Activated CD4-positive, alpha-beta T cell treated with anti-CD3 and anti-CD28 coated beads, Interleukin-2, amount 10 ng/mL, durations not matched to agents 24 days and 14 days (primary cell): ENCODE data around the gene POP4. TPM values are rescaled to one million over a fixed set of nuclear protein-coding genes. Genes with fewer than 3 reads are reported as not detected.
A peak's percentile ranks its signal among the peaks of the same experiment; 100 is the strongest.

Experiments used
- DNase-seq: peaks from one replicate; pipeline ENCODE4 v3.0.0; 2022
- H3K27ac Mint-ChIP-seq: one replicate; pipeline ENCODE4 v1.8.0; 2022; ENCODE audit warnings: mild to moderate bottlenecking, mixed read lengths
- H3K27me3 Mint-ChIP-seq: one replicate; pipeline ENCODE4 v1.8.0; 2022; ENCODE audit warnings: mixed read lengths
- H3K36me3 Mint-ChIP-seq: one replicate; pipeline ENCODE4 v1.8.0; 2022; ENCODE audit warnings: low read depth, mild to moderate bottlenecking, mixed read lengths
- H3K4me1 Mint-ChIP-seq: one replicate; pipeline ENCODE4 v1.8.0; 2021; ENCODE audit warnings: mixed read lengths
- H3K4me3 Mint-ChIP-seq: one replicate; pipeline ENCODE4 v1.8.0; 2022; ENCODE audit warnings: mild to moderate bottlenecking, moderate library complexity, mixed read lengths
- H3K9me3 Mint-ChIP-seq: one replicate; pipeline ENCODE4 v1.8.0; 2021; ENCODE audit warnings: mixed read lengths
- intact Hi-C: fragments of 100-400 bp; cut with micrococcal nuclease; formaldehyde crosslinking; loops from one replicate; pipeline ENCODE4 v1.15.1; 2023
- total RNA-seq: library from RNA; stranded (reverse); gene quantifications from 2 replicates; pipeline ENCODE4 v1.2.3, GENCODE V29; 2022

POP4 gene
- total RNA-seq, 1 donor from 2014 or later = 121 TPM

DNA sequence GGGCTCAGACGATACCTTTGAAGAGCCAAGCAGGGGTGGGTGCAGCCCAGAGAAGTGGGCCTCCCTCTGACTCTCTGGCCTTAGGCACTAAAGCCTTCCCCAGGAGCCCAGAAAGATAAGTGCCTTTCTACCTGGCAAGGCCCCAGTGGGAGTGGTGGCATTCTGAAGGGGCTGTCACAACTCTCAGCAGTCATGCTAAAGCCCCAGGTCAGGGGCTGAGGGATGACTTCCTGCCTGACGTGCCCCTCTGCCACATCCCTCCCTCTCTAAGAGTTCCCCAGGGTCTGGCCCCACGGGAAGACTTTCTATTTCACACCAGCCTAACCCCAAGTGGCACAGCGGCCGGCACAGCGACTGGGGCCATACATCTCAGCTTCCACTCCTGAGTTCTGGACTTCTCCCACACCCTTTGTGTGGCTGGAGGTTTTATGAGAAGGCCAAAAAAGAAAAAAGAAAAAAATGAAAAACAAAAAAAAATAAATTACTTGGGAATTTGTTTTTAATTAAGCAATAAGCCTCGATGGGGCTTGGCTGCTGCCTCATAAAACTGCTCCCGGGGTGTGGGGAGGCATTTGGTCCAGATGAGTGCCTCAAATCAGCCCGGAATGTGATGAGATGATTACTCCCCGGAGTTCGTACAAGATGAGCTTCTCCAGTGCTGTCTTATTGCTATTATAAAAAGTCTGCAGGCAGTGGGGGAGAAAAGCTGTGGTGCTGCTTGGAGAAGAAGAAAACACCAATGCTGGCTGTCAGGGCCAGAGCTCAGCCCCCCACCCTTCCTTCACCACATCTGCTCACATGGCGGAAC is 30.7 kb downstream of the POP4 start:
- DNase-seq = no peak
- intact Hi-C loops = no loop called here
- peaks cover 4% of the 10 kb centered on the region for H3K27me3 Mint-ChIP-seq
- no peak overlapping the region for H3K27ac Mint-ChIP-seq
- no peak overlapping the region for H3K4me3 Mint-ChIP-seq
- H3K4me1 Mint-ChIP-seq = peaks cover 2% of the 10 kb centered on the region
- no peaks in the 10 kb centered on the region for H3K36me3 Mint-ChIP-seq
- no peaks in the 10 kb centered on the region for H3K9me3 Mint-ChIP-seq

DNA sequence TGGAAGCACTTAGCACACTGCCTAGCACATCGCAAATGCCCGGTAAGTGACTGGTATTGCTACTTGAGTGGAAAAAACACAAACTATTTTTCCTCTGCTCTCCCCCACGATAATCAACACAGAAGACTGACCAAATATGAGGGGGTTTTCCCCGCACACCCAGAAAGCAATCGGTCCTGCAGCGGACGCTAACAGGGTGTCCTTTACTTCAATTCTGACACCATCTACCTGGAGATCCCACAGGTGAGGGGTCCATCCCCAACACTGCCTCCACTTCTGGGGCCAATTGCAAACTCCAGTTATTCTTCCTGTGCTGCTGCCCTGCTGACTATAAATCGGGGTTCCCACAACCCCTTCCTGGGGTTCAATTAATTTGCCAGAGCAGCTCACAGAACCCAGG is 33.0 kb downstream of the POP4 start:
- no peak overlapping the region for H3K27ac Mint-ChIP-seq
- H3K9me3 Mint-ChIP-seq = no peaks in the 10 kb centered on the region
- H3K27me3 Mint-ChIP-seq = peaks cover 8% of the 10 kb centered on the region
- DNase-seq = no peak
- intact Hi-C loops = no loop called here
- H3K4me1 Mint-ChIP-seq = peaks cover 2% of the 10 kb centered on the region
- H3K36me3 Mint-ChIP-seq = no peaks in the 10 kb centered on the region
- H3K4me3 Mint-ChIP-seq = no peak overlapping the region

DNA sequence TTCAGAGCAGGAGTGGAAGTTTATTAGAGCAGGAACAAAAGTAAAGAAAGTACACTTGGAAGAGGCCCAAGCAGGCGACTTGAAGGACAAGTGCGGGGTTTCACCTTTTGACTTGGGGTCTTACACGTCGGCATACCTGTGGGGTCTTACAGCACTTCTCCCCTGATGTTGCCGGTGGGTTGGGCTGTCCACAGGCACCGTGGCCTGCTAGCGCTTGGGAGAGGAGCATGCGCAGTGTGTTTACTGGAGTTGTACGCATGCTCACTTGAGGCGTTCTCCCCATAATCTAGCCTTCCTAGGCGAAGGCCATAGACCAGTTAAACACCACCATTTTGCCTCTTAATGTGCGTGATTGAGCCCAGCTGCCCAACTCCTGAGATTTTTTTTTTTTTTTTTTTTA is 34.1 kb downstream of the POP4 start:
- H3K36me3 Mint-ChIP-seq = no peaks in the 10 kb centered on the region
- H3K27me3 Mint-ChIP-seq = peaks cover 8% of the 10 kb centered on the region
- intact Hi-C loops = no loop called here
- no peak overlapping the region for H3K27ac Mint-ChIP-seq
- peaks cover 4% of the 10 kb centered on the region for H3K4me1 Mint-ChIP-seq
- H3K9me3 Mint-ChIP-seq = no peaks in the 10 kb centered on the region
- no peak for DNase-seq
- no peak overlapping the region for H3K4me3 Mint-ChIP-seq

DNA sequence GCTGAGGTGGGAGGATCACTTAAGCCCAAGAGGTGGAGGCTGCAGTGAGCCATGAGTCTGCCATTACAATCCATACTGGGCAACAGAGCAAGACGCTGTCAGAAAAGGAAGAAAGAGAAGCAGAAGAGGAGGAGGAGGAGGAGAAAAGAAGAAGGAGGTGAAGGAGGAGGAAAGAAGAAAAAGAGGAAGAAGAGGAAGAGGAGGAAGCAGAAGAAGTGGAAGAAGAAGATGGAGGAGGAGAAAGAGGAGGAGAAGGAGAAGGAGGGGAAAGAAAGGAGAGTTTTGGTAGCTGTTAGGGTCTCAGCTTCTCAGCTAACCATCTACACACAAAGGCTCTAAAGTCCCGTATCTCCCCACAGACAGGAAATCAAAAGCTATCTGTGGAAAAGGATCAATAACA is 35.5 kb downstream of the POP4 start:
- no peak for DNase-seq
- intact Hi-C loops = no loop called here
- Mint-ChIP-seq H3K36me3 (no peaks in the 10 kb centered on the region), H3K27ac (no peak overlapping the region), H3K27me3 (peaks cover 10% of the 10 kb centered on the region), H3K4me3 (no peak overlapping the region), H3K4me1 (peaks cover 17% of the 10 kb centered on the region), H3K9me3 (no peaks in the 10 kb centered on the region)

DNA sequence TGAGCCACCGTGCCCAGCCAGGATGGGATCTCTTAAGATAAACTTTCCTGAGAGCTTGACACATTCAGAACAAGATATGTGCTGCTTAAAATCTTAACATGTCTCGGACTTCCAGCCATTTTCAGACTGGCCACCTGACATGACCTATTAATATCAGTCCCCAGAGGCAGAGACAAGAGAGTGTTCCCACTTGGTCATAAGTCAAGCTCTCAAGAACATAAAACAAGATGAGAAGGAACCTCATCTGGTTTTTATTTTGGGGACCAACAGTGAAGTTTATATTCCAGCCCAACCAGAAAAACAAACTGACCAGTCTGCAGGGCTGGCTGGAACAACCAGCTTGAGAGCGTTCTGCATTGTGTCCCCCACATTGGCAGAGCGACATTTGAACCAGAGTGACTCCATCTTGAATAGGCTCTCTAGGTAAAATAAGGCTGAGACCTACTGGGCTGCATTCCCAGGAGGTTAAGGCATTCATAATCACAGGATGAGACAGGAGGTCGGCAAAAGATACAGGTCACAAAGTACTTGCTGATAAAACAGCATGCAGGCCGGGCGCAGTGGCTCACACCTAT is 37.4 kb downstream of the POP4 start:
- DNase-seq = no peak
- no peak overlapping the region for H3K4me3 Mint-ChIP-seq
- no peak overlapping the region for H3K27ac Mint-ChIP-seq
- peaks cover 17% of the 10 kb centered on the region for H3K4me1 Mint-ChIP-seq
- no peaks in the 10 kb centered on the region for H3K36me3 Mint-ChIP-seq
- peaks cover 12% of the 10 kb centered on the region for H3K27me3 Mint-ChIP-seq
- intact Hi-C loops = no loop called here
- H3K9me3 Mint-ChIP-seq = no peaks in the 10 kb centered on the region

DNA sequence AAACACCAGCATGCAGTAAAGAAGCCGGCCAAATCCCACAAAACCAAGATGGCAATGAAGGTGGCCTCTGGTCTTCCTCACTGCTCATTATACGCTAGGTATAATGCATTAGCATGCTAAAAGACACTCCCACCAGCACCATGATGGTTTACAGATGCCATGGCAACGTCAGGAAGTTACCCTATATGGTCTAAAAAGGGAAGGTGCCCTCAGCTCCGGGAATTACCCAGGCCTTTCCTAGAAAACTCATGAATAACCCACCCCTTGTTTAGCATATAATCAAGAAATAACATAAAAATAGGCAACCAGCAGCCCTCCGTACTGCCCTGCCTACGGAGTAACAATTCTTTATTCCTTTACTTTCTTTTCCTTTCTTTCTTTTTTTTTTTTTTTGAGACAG is 38.1 kb downstream of the POP4 start:
- peaks cover 17% of the 10 kb centered on the region for H3K4me1 Mint-ChIP-seq
- H3K9me3 Mint-ChIP-seq = no peaks in the 10 kb centered on the region
- H3K27me3 Mint-ChIP-seq = peaks cover 13% of the 10 kb centered on the region
- H3K36me3 Mint-ChIP-seq = no peaks in the 10 kb centered on the region
- DNase-seq = no peak
- no peak overlapping the region for H3K27ac Mint-ChIP-seq
- intact Hi-C loops = no loop called here
- no peak overlapping the region for H3K4me3 Mint-ChIP-seq

DNA sequence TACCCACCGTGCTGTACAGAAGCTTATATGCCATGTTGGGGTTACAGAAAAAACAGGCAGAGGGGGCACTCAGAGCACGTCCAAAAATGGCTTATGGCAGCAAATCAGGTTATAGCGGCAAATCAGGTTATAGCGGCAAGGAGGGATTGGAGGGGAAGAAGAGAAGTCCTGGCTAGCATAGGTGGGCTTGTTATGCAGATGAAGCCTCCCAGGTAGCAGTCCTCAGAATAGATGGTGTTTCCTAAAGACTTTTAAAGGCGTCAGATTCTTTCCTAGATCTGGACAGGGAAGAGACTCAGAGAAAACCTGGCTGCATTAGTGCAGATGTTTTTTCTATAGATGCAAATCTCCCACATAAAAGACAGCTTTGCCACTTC is 39.4 kb downstream of the POP4 start:
- Mint-ChIP-seq H3K36me3 (no peaks in the 10 kb centered on the region), H3K27me3 (peaks cover 15% of the 10 kb centered on the region), H3K4me1 (peaks cover 17% of the 10 kb centered on the region), H3K27ac (no peak overlapping the region), H3K4me3 (no peak overlapping the region), H3K9me3 (no peaks in the 10 kb centered on the region)
- intact Hi-C loops = no loop called here
- no peak for DNase-seq

DNA sequence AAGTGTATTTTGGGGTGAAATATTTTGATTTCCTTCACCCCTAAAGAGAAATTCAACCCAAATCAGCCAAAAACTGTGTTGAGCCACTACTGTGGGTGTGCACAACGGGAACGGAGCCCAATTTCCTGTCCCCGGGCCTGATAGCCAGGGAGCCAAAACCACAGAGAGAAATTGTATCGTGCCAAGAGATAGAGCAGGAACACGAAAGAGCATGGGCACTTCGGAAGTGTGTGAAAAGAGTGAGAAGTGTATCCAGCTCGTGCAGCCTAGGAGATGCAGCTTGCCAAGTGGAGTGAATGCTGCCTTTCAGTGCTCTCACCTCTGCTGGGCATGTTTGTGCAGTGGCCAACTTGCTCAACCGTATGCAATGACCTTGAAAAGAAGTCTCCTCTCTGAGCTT is 39.8 kb downstream of the POP4 start:
- Mint-ChIP-seq H3K27ac (no peak overlapping the region), H3K27me3 (peaks cover 16% of the 10 kb centered on the region)

DNA sequence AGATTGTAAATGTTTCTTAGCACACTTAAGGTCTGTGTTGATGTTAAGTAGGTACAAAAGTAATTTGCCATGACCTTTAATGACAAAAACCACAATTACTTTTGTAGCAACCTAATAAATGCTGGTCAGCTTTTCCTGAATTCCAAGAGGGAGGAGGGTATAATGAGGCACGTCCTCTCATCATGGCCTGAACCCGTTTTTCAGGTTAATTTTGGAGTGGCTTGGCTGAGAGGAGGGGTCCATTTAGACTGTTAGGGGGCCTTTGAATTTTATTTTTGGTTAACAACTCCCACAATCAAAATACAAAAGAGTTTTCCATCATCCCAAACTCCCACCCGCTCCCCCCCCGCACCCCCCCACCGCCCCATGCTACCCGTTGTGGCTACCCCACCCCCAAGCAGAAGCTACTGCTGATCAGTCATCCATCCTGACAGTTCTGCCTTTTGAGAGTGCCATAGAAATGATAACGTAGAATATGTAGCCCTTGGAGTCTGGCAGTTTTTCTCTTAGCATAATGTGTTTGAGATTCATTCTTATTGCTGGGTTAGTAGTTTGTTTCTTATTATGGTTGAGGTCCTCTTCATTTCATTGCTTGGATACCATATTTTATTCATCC is 44.8 kb downstream of the POP4 start:
- H3K36me3 Mint-ChIP-seq = no peaks in the 10 kb centered on the region
- H3K4me1 Mint-ChIP-seq = peaks cover 14% of the 10 kb centered on the region
- H3K9me3 Mint-ChIP-seq = no peaks in the 10 kb centered on the region
- DNase-seq = no peak
- H3K27ac Mint-ChIP-seq = no peak overlapping the region
- intact Hi-C loops = no loop called here
- H3K4me3 Mint-ChIP-seq = no peak overlapping the region
- H3K27me3 Mint-ChIP-seq = peaks cover 28% of the 10 kb centered on the region

More for the DNA sequence above, 39.8 kb downstream of the POP4 start:
- H3K4me3 Mint-ChIP-seq = peak overlapping the region; percentile 15
- H3K36me3 Mint-ChIP-seq = no peaks in the 10 kb centered on the region
- H3K9me3 Mint-ChIP-seq = no peaks in the 10 kb centered on the region
- peaks cover 17% of the 10 kb centered on the region for H3K4me1 Mint-ChIP-seq
- peak; percentile 66 for DNase-seq
- intact Hi-C loops = no loop called here

DNA sequence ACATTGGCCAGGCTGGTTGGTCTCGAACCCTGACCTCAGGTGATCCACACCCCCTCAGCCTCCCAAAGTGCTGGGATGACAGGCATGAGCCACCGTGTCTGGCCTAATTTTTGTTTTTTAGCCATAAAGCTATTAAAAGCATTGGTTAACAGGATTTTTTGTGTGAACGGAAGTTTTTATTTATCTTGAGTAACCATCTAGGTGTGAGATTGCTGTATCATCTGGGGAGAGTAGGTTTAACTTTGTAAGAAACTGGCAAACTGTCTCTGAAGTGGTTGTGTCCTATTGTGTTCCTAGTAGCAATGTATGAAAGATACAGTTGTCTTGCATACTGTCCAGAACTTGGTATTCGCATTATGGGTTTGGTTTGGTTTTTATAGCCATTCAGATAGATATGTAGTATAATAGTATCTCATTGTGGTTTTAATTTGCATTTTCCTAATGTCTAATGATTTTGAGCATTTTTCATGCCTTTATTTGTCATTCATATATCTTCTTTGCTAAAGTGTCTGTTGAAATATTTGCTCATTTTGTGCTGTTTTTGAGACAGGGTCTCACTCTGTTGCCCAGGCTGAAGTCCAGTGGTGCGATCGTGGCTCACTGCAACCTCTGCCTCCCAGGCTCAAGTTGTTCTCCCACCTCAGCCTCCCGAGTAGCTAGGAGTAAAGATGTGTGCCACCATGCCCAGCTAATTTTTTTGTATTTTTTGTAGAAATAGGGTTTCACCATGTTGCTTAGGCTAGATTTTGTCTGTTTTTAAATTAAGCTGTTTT is 45.7 kb downstream of the POP4 start:
- H3K36me3 Mint-ChIP-seq = no peaks in the 10 kb centered on the region
- intact Hi-C loops = no loop called here
- no peak overlapping the region for H3K27ac Mint-ChIP-seq
- peaks cover 26% of the 10 kb centered on the region for H3K27me3 Mint-ChIP-seq
- no peak overlapping the region for H3K4me3 Mint-ChIP-seq
- DNase-seq = no peak
- H3K9me3 Mint-ChIP-seq = no peaks in the 10 kb centered on the region
- peaks cover 7% of the 10 kb centered on the region for H3K4me1 Mint-ChIP-seq

DNA sequence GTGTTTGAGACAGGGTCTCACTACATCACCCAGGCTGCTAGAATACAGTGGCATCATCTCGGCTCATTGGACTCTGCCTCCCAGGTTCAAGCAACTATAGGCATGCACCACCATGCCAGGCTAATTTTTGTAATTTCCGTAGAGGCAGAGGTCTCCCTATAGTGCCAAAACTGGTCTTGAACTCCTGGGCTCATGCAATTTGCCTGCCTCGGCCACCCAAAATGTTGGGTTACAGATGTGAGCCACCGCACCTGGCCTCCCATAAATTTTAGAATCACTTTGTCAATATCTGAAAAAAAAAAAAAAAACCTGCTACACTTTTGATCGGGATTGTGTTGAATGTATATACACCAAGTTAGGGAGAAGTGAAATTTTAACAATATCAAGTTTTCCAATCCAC is 47.3 kb downstream of the POP4 start:
- Mint-ChIP-seq H3K27ac (no peak overlapping the region), H3K9me3 (no peaks in the 10 kb centered on the region), H3K4me1 (peaks cover 7% of the 10 kb centered on the region), H3K4me3 (no peak overlapping the region), H3K27me3 (peaks cover 24% of the 10 kb centered on the region), H3K36me3 (no peaks in the 10 kb centered on the region)
- no peak for DNase-seq
- intact Hi-C loops = no loop called here

DNA sequence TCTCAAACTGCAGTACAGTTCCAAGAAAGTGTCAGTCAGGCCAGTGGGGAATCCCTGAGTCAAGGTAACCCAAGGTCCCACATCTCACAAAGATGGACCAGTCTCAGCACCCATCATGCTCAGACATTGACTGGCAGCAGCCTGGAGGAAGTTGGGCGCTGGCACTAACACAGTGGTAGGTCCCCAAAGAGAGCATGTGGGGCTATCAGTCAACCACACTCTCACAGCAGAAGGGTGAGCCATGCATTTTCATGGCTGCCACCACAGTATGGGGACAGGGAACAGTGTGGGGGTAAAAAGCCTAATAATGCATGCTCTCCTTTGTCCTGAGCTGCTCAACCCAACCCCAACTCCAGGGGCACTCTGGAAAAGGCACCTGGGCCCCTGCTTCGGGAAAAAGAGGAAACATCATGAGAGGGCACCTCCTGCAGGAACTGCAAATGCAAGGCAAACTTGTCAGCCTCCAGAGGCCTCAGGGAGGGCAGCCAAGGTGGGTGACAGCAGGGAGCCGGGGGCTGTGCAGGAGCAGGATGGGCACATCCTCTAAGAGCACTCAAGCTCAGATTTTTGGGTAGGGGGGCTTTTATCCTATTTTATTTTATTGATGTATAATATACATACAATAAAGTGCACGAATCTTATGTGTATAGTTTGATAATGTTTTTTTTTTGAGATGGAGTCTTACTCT is 49.7 kb downstream of the POP4 start:
- no peak for DNase-seq
- peaks cover 20% of the 10 kb centered on the region for H3K27me3 Mint-ChIP-seq
- no peak overlapping the region for H3K27ac Mint-ChIP-seq
- no peaks in the 10 kb centered on the region for H3K9me3 Mint-ChIP-seq
- H3K4me1 Mint-ChIP-seq = peaks cover 10% of the 10 kb centered on the region
- no peak overlapping the region for H3K4me3 Mint-ChIP-seq
- intact Hi-C loops = no loop called here
- no peaks in the 10 kb centered on the region for H3K36me3 Mint-ChIP-seq

DNA sequence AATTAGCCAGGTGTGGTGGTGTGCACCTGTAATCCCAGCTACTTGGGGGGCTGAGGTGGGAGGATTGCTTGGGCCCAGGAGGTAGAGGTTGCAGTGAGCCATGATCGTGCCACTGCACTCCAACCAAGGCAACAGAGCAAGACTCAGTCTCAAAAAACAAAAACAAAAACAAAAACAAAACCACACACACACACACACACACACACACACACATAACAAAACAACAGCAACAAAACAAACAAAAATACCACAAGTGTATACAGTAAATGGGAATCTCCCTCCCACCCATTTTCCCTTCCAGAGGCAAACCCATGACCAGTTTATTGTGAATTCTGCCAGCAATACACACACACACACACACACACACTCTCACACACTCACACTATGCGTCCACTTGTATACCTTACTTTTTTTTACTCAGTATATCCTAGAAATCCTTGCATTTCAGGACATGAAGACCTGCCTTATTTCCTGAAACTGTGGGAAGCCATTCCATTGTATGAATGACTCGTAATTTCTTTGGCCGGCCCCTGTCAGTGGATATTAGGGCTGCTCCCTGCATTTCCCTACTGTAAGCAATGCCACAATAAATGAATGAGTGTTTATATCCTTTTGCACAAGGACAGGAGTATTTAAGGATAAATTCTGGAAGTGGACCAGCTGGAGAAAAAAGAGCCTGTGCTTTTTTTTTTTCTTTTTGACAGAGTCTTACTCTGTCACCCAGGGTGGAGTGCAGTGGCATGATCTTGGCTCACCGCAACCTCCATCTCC is 52.3 kb downstream of the POP4 start:
- DNase-seq = no peak
- intact Hi-C loops = no loop called here
- Mint-ChIP-seq H3K9me3 (no peaks in the 10 kb centered on the region), H3K27me3 (no peaks in the 10 kb centered on the region), H3K4me1 (peaks cover 28% of the 10 kb centered on the region), H3K4me3 (no peak overlapping the region), H3K27ac (no peak overlapping the region), H3K36me3 (no peaks in the 10 kb centered on the region)
